Tibial nerve (tissue), 3 donors: ENCODE measurements around the gene KBTBD13.

ENCODE experiments used
- POLR2A ChIP-seq, 2 donors: fragments of 450-650 bp; IDR thresholded peaks; one replicate each; pipeline ENCODE4 v1.6.1; 2017; ENCODE audit warnings: antibody characterized with exemption in 2 of 2, mild to moderate bottlenecking in 2 of 2, moderate library complexity in 2 of 2
- TF ChIP-seq, protein P1 (sequence below), 5 experiments: fragments of 200-600 bp in 3 of 5; fragments of 450-650 bp in 2 of 5; sonication (generic) in 3 of 5; IDR thresholded peaks; one replicate each; pipeline ENCODE4 v1.5.1; 2016 to 2019; ENCODE audit warnings: antibody characterized with exemption in 5 of 5, mild to moderate bottlenecking in 3 of 5, moderate library complexity in 2 of 5

DNA sequence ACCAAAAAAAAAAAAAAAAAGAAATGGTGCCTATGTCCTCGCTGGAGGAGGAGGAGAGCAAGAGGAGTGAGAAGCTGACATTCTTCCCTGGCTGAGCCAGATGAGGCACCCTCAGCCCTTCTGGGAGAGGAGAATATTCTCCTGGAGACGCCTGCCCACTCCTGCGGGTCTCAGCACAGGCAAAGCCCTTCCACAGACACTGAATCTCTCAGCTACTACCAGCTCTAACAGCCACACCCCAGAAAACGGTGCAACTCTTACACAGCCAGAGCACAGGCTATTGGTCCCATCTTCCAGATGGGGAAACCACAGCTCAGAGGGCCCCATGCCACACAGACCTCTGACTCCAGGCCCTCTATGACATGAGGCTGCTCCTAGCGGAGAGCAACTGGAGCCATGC is 14.5 kb upstream of the KBTBD13 start:
- no peak for TF ChIP-seq POLR2A (IDR thresholded peaks at IDR 0.05)
- TF ChIP-seq, protein P1, sequence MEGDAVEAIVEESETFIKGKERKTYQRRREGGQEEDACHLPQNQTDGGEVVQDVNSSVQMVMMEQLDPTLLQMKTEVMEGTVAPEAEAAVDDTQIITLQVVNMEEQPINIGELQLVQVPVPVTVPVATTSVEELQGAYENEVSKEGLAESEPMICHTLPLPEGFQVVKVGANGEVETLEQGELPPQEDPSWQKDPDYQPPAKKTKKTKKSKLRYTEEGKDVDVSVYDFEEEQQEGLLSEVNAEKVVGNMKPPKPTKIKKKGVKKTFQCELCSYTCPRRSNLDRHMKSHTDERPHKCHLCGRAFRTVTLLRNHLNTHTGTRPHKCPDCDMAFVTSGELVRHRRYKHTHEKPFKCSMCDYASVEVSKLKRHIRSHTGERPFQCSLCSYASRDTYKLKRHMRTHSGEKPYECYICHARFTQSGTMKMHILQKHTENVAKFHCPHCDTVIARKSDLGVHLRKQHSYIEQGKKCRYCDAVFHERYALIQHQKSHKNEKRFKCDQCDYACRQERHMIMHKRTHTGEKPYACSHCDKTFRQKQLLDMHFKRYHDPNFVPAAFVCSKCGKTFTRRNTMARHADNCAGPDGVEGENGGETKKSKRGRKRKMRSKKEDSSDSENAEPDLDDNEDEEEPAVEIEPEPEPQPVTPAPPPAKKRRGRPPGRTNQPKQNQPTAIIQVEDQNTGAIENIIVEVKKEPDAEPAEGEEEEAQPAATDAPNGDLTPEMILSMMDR (IDR thresholded peaks at IDR 0.05), result no peak
